Suppressor macrophage treated with lipopolysaccharide for 1 hour (primary cell): ENCODE data around the gene TPH2.

Experiments
- DNase-seq, 3 donors: peaks; one replicate each; pipeline ENCODE4 v3.0.0-alpha.2; 2020 to 2022

Gene TPH2

DNA sequence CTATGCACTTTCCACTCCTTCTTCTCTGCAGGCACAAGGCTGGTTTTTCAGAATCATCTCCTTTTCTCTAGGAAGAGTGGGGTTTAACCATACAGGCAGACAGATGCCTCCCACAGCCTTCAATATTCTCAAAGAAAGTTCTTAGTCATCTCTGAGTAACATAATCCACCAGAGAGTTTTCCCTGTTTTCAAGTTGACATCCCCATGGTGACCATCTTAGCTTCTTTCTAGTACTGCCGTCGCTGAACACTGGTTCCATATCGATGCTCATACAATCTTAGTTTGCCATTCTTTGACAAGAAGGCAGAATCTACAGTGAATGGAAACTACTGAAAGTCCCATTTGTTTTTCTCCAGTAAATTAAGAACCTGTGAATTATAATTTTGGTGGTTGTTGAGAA is 28.6 kb downstream of the TPH2 start:
- no peak for DNase-seq

DNA sequence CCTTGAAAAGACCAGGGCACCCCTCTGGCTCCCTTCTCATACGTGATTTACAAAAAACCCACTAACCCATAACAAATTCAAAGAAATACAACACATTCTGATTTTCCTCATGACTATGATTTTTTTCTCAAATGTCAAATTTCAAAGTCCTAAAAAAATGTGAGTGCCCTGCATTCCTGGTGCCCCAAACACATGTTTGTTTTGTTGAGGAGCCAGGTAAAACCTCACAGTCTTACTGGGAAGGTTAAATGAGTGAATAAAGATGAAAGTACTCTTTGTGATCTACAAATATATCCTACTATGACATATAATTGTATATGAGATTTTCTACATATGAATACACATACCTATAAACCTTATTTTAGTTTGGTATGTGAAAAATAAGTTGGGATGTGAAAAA is 30.7 kb downstream of the TPH2 start:
- DNase-seq = no peak

DNA sequence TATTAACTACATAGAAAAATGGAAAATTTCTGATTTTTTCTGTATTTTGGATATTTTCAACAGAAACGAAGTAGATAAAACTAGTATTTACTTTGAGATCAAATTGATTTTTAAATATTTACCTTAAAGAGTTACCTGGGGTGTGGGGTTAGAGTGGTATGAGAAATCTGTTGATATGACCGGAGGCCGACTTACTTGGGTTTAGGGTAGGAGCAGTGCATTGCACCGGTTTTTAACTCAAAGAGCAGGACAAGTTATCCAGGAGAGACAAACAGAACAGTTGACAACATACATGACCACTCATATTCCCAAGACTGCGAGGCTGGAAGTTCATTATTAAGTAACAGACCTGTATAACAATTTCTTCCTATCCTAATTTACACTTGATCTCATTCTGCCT is 31.4 kb downstream of the TPH2 start:
- DNase-seq = no peak

DNA sequence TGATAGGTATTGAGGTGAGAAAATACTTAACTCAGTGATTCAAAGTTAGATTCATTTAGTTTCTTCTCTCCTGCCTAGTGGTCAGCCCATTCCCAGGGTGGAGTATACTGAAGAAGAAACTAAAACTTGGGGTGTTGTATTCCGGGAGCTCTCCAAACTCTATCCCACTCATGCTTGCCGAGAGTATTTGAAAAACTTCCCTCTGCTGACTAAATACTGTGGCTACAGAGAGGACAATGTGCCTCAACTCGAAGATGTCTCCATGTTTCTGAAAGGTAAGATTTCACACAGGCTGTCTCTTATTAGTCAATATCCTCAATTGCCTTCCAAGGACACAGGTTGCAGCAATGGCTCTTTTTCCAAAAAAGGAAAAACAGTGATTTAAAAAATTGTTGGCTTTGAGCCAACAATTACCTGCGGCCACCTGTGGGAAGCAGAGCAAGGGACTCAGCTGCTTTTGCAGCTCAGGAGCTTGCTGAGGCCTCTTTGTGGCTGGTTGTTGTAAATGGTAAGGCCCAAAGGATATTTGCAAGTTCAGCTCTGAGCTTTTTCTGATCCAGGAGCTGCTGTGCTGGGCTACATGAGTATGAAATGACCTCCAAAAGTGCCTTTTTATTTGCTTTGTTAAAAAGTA is 33.9 kb downstream of the TPH2 start:
- no peak for DNase-seq

DNA sequence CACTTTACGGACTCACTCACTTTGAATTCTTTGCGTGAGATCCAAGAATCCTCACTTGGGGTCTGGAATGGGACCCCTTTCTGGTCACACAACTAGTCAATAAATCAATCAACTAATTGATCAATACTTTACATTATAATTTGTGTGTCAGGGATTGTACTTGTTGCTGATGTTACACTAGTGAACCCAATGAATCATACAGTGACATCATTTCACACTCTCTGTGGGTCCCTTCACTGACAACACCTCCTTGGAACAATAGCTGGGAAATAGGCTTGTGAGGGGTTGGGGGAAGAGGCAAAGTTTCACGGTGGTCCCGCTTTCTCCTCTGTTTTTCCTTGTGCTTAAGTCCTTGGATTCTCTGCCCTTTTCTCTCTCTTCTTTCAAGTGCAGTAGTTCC is 35.0 kb downstream of the TPH2 start:
- DNase-seq = no peak

DNA sequence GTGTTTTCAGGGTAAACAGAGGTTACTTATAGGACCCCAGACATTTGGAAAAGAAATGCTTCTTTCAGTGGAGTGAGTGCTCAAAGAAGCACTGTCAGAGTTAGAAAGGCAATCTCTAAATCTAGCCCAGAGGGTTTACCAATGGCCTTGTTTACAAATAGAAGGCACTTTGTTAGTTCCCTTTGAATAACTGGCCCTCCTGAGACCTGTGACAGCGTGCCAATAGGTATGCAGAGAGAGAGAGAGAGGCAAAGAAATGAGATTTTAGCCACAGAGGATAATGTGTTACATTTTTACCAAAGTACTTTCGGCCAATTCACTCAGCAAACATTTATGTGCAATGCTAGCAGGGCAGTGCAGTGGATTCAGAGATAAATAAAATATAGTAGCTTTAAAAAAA is 41.9 kb downstream of the TPH2 start:
- no peak for DNase-seq

DNA sequence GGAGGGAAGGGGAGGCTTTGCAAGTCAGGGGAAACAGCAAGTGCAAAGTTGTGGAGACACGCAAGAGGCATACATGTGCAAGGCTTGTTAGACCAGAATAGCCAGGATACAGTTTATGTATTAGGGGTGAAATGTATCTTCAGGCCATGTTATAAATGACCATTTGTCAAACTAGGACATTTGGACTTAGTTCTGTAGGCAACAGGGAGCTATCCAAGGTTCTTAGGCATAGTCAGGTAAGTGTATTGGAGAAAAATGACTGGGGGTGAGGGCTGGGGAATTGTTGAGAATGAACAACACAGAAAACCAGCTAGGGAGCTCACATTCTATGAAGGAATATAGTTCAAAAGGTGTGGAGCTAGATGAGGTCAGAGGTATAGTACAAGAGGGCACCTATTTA is 42.5 kb downstream of the TPH2 start:
- DNase-seq = no peak

DNA sequence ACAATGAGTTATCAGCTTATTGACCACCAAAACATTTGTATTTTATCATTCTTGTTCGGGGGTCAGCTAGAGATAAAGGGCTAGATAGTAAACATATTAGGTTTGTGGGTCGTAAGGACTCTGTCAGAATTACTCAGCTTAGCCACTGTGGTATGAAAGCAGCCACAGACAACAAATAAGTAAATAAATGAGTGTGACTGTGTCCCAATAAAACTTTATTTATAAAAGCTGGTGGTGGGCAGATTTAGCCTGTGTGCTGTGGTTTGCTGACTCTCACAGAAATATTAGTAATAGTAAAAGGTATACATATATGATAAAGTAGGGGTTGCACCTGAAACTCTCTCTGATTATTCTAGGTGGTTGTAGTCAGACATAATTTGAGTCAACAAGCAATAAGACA is 56.1 kb downstream of the TPH2 start:
- DNase-seq = no peak

DNA sequence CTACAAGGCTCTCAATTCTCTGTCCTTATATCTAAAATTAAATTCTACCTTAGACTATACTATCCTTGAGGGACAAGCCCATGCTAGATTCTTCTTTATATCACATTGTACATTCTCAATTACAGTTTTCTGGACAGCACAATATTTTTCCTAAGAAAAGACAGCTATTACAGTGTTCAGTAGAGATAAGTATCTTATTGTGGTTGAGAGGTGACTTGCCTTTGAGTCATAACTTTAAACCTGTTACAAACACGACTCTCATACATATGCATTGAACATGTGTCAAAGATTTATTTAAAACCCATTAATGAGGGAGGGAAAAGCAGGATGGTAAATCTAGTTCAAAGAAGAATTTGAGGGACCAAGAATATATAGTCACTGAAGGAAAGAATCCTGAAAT is 61.1 kb downstream of the TPH2 start:
- DNase-seq = no peak

DNA sequence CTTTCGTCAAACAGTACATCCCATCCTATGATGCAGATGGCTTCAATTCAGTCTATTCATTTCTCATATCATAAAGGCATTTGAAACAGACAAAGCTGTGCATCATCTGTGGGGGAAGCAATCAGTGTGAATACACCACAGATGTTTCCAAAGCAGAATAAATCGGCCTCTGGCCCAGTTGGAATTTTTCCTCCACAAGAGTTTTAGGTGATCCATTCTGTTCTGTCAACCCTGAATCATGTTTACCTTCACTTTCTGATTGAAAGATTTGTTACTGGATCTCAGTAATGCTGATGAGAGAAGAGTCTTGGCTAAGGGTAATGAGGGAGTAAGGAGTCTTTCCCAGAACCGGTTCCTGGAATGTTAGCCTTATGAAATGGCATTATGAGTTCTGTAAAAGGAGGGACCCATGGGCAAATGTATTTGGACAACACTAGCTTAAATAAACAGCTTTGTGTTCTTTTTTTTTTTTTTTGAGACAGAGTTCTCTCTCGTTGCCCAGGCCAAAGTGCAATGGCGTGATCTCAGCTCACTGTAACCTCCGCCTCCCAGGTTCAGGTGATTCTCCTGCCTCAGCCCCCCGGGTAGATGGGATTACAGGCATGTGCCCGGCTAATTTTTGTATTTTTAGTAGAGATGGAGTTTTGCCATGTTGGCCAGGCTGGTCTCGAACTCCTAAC is 62.5 kb downstream of the TPH2 start:
- DNase-seq = no peak

DNA sequence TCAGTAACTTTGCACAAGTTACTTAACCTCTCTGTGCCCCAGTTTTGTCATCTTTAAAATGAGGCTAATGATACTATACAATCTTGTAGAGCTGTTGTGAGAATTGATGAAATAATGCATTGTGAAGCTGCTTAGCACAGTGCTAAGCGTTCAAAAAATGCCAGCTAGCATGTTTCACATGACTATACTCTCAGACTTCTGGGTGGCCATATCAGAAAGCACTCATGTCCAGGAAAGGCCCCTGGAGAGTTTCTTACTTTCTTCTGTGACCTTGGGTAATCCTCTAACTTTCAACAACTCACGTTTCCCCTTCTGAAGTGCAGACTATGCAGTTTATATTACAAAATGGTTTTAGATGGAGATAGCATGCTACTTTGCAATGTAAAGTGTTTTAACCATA is 68.1 kb downstream of the TPH2 start:
- no peak for DNase-seq

DNA sequence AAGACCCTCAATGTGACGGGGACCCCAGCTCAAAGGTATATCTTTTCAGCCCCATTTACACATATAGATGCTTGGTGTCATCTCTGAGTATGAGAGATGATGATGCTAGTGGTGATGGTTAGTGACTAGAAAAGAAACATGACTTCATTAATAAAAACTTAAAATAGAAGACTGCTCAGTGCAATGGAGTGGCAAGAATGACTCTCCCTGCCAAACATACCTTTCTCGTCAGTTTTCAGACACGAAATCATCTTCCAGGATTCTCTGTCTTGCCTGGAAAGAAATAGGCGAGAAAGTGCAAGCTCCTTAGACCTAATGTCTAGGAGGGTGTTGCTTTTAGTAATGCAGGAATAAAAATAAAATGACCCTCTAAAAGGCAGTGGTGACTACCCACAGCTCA is 71.7 kb downstream of the TPH2 start:
- no peak for DNase-seq

DNA sequence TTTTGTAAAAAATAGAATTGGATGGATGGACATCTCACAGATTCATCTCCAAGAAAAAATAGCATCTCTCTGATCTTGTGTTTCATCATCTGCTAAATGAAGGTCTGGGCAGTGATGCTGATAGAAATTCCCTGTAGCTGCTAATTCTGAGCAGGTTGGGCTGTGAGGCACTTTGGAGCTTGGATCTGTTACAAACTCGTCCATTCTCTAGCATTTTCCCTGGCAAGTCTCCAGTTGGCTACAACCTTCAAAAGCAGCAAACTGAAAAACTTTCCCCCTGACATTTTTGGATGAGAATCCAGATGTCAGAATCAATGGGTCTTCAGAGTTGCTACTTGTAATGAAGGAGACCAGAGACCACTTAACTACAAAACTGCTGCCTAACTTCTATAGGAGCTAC is 72.7 kb downstream of the TPH2 start:
- no peak for DNase-seq

DNA sequence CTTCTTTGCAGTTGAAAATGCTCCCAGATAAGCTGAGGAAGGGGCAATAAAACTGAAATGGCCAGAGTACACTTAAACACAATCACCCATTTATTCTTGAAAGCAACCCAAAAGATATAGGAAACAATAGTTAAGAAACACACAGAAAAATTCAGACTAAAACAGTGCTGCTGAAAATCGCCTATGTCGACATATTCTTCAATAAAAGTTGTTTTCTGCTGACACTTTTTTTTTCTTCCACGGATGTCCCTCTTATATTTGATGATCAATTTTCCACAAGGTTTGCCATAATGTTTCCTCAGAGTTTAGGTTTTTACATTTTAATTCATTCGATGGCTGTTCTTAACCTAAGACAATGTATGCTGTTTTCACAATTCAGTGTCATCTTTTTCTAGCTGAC is 74.2 kb downstream of the TPH2 start:
- no peak for DNase-seq

DNA sequence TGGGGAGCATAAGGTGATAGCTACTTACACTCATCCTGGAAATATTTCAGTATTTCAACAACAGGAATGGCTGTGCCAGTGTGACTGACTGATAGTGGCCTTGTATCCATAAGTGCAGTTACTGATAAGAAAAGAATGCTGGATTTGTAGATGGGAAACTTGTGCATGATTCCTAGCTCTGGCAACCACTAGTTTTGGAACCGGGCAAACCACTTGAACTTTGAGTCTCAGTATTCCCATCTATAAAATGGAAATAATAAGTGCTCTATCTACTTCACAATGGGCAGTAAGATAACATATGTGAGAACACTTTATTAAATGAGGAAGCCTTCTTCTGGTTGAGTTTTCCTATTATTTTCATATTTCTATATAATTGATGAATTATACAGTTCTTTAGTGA is 77.2 kb downstream of the TPH2 start:
- no peak for DNase-seq

DNA sequence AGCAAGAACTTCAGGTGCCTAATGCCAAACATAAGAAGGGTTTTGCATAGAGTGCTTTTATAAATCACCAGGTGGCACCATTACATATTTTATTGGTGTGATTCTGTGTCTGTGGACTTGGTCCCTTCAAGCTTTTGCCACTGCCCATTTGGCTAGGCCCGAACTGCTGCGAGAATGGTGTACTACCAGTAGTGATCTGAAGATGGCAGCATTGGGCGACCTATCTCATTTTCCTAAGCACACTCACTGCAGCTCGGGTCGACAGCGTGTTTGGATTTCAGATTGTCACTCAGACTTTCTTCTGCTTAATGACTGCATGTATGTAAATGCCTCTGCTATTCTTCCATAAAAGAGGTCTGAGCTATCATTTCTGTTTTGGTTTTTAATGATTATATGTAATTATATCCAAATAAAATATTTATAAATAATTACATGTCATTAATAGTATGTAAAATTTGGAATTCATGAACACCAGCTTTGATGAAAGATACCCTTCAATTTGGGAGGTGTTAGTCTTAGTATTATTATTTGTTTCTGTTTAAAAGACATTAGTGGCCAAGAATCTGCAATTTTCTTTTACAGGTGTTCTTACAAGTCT is 78.5 kb downstream of the TPH2 start:
- DNase-seq = peak; percentile 63 to 67 (median 67)

DNA sequence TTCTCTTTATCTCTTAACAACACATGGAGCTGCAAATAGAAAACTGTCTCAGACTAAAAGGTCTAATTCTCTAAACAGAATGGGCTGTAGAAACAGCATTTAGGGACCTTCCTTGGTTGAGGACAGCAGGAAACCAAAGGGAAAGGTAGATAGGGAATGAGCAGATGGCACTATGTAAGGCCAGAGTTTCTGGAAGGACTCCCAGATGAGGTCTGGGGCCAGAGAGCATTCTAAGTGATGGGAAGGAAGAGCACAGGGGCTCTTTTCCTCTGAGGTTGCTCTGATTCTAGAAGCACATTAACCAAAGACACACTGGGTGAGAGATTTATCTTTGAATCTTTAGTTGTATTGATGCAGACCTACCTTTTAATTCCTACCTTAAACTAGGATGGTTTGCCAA is 79.4 kb downstream of the TPH2 start:
- no peak for DNase-seq

DNA sequence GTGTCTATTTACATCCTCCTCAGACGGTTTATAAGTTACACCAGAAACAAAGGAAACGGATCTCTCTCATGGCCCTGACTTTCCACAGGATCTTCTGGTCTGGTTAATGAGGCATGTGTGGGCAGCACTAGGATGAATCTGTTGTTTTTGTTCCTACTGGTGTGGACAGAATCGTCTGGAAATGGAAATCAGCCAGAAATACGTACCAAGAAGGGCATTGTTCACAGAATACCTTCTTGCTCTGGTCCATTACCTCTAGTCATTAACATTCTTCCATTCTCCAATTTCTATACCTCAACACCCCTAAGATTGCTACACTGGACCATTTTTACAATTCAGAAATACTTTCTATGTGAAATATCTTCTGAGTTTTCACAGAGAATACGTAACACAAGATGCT is 86.0 kb downstream of the TPH2 start:
- no peak for DNase-seq

DNA sequence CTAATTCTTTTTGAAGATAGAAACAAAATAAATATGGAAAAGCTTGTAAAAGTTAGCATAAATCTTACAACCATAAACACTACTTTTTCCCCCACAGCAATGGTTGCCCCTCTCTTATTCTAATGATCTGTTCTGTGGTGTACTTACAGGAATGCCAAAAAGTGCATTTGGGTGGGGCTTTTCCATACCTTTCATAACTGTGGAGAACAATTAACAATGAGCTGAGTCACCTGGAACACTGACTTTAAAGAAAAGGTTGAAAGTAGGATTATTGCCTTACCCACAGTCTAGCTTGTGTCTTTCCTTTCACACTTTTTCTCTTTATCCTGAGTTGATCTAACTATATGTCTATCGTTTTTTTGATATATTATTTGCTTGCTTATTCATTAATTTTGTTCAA is 86.9 kb downstream of the TPH2 start:
- DNase-seq = no peak

DNA sequence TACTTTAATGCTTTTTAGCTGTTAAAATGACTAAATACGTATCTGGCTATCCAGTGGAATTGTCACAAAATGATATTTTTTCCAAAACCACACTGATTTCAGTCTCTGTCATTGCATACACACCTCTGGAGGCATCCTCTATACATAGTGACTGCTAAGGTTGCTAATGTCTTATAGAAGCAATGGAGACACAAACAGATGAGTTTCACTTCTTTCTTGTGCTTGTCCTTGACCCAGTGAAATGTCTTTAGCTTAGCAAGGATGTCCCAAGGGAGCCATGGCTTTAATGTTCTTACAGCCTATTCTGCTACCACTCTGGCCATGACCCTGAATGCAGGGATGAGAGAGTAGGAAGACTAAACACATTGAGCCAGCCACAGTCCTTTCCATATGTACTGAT is 90.3 kb downstream of the TPH2 start:
- no peak for DNase-seq

DNA sequence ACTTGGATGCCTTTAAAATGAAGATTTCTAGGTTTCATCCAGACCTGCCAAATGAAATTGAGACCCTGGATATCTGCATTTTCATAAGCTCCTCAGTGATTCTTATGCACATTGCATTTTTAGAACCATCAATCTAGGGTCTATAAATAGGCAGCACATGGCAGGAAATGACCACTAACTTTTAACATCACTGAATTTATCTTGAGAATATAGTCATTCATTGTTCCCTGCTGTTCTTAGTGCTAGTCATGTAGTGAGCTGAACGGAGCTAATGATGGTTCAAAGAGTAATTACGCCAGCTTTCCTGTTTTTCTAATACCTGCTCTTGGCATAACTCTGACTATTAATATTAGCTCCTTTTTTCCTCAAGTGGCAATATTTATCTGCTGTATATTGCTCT is 91.6 kb downstream of the TPH2 start:
- no peak for DNase-seq

DNA sequence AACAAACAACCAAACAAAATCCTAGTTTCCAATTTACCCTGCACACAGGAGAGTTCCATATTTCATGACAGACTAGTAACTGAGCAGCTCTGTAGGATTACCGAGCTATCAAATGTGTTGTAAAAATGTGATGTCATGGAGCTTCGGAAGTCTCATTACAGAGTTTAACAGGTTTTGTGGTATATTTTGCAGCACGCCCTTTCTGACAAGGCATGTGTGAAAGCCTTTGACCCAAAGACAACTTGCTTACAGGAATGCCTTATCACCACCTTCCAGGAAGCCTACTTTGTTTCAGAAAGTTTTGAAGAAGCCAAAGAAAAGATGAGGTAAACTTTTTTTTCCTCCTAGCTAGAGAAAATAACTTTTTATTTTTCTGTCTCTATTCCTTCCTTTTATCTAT is 92.4 kb downstream of the TPH2 start:
- DNase-seq = no peak

DNA sequence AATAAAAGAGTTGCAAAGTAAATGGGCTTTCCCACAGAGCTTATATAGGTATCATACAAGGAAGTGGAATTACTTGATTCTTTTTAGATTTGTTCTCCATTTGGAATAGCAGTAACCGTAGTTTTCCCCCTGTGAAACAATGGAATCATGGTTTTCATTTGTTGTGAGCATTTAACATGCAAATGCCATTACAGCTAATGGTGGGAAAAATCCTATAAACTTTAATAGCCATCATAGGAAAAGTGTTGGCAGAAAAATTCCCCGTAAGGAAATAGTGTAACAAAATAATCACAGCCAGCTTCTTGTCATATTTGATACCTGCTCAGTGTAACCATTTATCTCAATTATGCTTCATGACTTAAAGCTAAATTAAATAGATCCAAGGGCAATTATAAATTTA is 95.3 kb downstream of the TPH2 start:
- no peak for DNase-seq

DNA sequence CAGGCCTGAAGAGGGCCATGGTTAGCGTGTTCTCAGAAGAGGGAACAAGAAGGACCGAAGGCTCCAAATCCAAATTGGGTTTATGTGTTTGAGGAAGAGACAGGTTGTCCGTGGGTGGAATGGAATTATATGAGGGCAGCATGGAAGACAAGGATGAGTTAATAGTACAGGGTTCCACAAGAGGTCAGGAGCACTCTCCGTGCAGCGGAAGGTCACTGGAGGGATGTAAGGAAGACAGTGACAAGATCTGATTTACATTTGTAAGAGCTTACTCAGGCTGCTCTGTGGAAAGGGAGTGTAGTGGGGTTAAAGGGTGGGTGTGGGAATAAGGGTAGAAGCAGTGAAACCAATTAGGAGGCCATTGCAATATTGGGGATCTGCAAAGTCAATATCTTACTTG is 97.0 kb downstream of the TPH2 start:
- no peak for DNase-seq

DNA sequence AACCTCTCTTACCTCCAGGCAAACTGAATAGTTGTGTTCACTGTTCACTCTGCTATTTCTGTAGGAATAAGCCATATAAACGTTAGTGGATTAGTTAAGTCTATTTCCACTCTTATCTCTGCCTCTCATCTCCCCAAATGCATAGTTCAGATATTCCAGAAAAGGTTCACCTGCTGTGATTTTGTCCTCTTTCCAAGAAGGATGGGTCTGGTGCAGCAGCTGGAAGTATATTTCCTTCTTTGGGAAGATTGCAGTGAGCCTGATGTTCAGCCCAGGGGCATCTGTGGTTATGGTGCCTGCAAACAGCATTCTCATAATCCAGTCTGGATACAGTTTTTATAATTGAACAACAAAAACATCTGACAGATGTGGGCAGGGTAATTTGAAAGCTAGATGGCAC is 97.7 kb downstream of the TPH2 start:
- DNase-seq = no peak
